Erythroblast (primary cell): ENCODE results near the gene ARCN1.

Source experiments
- DNase-seq, 2 experiments: peaks; one replicate each; lab custom pipeline; 2025; lab: John Stamatoyannopoulos, UW
- GATA1 ChIP-seq: IDR thresholded peaks from 2 replicates; pipeline ENCODE4 v1.6.1; 2011; ENCODE audit warnings: low read depth, mild to moderate bottlenecking, control low read depth, low read length, moderate library complexity
- POLR2A ChIP-seq: IDR thresholded peaks from 2 replicates; pipeline ENCODE4 v1.6.1; 2011; ENCODE audit warnings: mild to moderate bottlenecking, low read length

Gene ARCN1

GRCh38 chr11:118532852-118533768 lies 39.1 kb upstream of the ARCN1 start:
- TF ChIP-seq GATA1 (no peak), POLR2A (no peak)
- DNase-seq, result no peak

DNA sequence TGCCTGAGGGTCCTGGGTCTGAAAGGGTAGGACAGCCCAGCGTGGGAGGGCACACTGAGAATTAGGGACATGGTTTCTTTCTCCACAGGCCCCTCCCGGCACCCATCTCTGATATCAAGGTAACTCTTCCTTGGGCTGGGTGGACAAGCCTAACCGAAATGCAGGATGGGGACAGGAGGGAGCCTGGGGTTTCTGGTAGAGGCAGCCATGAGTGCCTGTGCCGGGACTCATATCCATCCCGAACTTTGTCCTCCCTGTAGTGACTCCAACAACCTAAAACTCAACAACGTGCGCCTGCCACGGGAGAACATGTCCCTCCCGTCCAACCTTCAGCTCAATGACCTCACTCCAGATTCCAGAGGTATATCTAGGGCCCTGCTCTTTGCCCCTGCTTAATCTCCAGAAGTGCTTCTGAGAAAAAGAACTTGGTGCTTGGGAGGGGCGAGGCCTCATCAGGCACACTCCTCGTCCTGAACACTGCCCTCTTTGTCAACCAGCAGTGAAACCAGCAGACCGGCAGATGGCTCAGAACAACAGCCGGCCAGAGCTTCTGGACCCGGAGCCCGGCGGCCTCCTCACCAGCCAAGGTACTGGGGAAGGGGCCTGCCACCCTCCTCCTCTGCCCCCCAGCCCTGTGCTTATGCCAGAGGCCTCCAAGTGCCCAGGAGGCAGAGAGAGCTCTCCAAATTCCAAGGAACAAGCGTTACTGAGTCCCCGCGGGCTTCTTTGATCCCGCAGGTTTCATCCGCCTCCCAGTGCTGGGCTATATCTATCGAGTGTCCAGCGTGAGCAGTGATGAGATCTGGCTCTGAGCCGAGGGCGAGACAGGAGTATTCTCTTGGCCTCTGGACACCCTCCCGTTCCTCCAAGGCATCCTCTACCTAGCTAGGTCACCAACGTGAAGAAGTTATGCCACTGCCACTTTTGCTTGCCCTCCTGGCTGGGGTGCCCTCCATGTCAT lies 38.2 kb upstream of the ARCN1 start:
- TF ChIP-seq GATA1 (no peak), POLR2A (no peak)
- DNase-seq, result no peak

GRCh38 chr11:118535261-118535660 lies 36.9 kb upstream of the ARCN1 start:
- TF ChIP-seq POLR2A, result no peak
- TF ChIP-seq GATA1, result no peak
- DNase-seq, result no peak

GRCh38 chr11:118536726-118537125 lies 35.5 kb upstream of the ARCN1 start:
- no peak for DNase-seq
- no peak for TF ChIP-seq GATA1
- no peak for TF ChIP-seq POLR2A

- no peak for TF ChIP-seq GATA1
- TF ChIP-seq POLR2A, result no peak
- no peak for DNase-seq
Measured at GRCh38 chr11:118537409-118537980, 34.7 kb upstream of the ARCN1 start.

GRCh38 chr11:118544010-118544646 lies 28.1 kb upstream of the ARCN1 start:
- DNase-seq, result no peak
- TF ChIP-seq GATA1 (no peak), POLR2A (no peak)

- no peak for DNase-seq
- no peak for TF ChIP-seq POLR2A
- no peak for TF ChIP-seq GATA1
Measured at GRCh38 chr11:118544647-118545010, 27.6 kb upstream of the ARCN1 start.

DNA sequence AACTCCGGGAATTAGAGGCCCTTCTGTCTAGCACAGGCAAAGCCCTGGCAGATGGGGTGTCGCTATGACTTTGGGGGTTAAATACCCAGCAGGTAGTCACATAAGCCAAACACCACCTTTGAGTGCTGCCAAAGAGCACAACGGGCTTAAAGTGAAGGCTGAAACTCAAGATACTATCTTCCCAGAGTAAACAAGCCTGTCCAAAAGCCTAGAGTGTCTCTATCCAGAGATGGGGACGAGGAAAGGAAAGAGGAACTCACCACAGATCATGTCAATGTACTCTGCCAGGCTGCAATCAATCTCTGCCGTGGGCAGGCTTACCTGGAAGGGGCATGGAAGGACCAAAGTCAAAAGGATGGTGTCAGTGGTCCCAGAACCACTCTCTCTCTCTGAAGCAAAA lies 26.7 kb upstream of the ARCN1 start:
- TF ChIP-seq POLR2A (no peak), GATA1 (no peak)
- no peak for DNase-seq

GRCh38 chr11:118547132-118547531 lies 25.1 kb upstream of the ARCN1 start:
- TF ChIP-seq GATA1, result no peak
- no peak for TF ChIP-seq POLR2A
- DNase-seq, result peak; percentile 58 to 66

GRCh38 chr11:118552341-118552740 lies 19.9 kb upstream of the ARCN1 start:
- no peak for TF ChIP-seq GATA1
- TF ChIP-seq POLR2A, result no peak
- no peak for DNase-seq

GRCh38 chr11:118560806-118561205 lies 11.4 kb upstream of the ARCN1 start:
- DNase-seq, result no peak
- TF ChIP-seq GATA1 (no peak), POLR2A (no peak)

- TF ChIP-seq POLR2A (no peak), GATA1 (no peak)
- DNase-seq, result no peak
Measured at GRCh38 chr11:118565051-118565450, 7.2 kb upstream of the ARCN1 start.

DNA sequence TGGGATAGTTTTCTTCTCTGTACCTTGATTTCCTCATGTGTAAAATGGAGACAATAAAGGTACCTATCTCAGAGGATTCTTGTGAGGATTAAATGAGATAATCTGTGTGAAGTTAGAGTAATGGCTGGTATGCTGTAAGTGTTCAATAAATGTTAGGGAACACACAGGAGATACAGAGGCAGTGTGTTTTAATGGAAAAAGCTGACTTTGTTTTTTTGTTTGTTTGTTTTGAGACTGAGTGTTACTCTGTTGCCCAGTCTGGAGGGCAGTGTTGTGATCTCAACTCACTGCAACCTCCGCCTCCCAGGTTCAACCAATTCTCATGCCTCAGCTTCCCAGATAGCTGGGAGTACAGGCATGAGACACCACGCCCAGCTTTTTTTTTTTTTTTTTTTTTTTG lies 2.5 kb upstream of the ARCN1 start:
- no peak for TF ChIP-seq GATA1
- no peak for TF ChIP-seq POLR2A
- no peak for DNase-seq
